GM23338 (cell line): Measurements from ENCODE around the gene TOP2A. TPM values are rescaled to one million over a fixed set of nuclear protein-coding genes. Genes with fewer than 3 reads are reported as not detected.

Source experiments
- ATAC-seq: fragments of 200-7000 bp; cut with Tn5 transposase; 3 replicates; pipeline ENCODE4 v1.9.1; 2020
- DNase-seq: peaks from one replicate; pipeline ENCODE4 v3.0.0-alpha.2; 2015; ENCODE audit warnings: low spot score
- H2AFZ ChIP-seq: fragments of 200-600 bp; sonication (generic); 2 replicates; pipeline ENCODE4 v1.8.0; 2016; ENCODE audit warnings: antibody characterized with exemption, mild to moderate bottlenecking, moderate library complexity
- H3F3A ChIP-seq: fragments of 200-600 bp; sonication (generic); replicated peaks from 2 replicates; pipeline ENCODE4 v1.8.0; 2017; ENCODE audit warnings: antibody characterized with exemption, mixed run types, low read depth
- H3K27ac ChIP-seq: fragments of 200-600 bp; sonication (generic); 2 replicates; pipeline ENCODE4 v1.6.1; 2016; ENCODE audit warnings: low read depth
- H3K27me3 ChIP-seq: fragments of 200-600 bp; sonication (generic); 2 replicates; pipeline ENCODE4 v1.8.0; 2016; ENCODE audit warnings: mild to moderate bottlenecking, mixed run types, moderate library complexity; ENCODE audit not compliant: insufficient read depth
- H3K36me3 ChIP-seq: fragments of 200-600 bp; sonication (generic); 2 replicates; pipeline ENCODE4 v1.8.0; 2016; ENCODE audit warnings: mild to moderate bottlenecking; ENCODE audit not compliant: insufficient read depth
- H3K4me1 ChIP-seq: fragments of 200-600 bp; sonication (generic); 2 replicates; pipeline ENCODE4 v1.8.0; 2016; ENCODE audit warnings: mild to moderate bottlenecking, moderate library complexity; ENCODE audit not compliant: insufficient read depth
- H3K4me2 ChIP-seq: fragments of 200-600 bp; sonication (generic); 2 replicates; pipeline ENCODE4 v1.7.1; 2017; ENCODE audit warnings: mixed run types
- H3K4me3 ChIP-seq: fragments of 200-600 bp; sonication (generic); 2 replicates; pipeline ENCODE4 v1.6.1; 2016; ENCODE audit warnings: mixed run types
- H3K79me2 ChIP-seq: fragments of 200-600 bp; sonication (generic); replicated peaks from 2 replicates; pipeline ENCODE4 v1.8.0; 2017; ENCODE audit warnings: mild to moderate bottlenecking; ENCODE audit not compliant: insufficient read depth
- H3K9me2 ChIP-seq: fragments of 200-600 bp; sonication (generic); 2 replicates; pipeline ENCODE4 v1.8.0; 2017; ENCODE audit not compliant: insufficient read depth
- H4K20me1 ChIP-seq: fragments of 200-600 bp; sonication (generic); replicated peaks from 2 replicates; pipeline ENCODE4 v1.8.0; 2017; ENCODE audit warnings: mild to moderate bottlenecking; ENCODE audit not compliant: insufficient read depth
- H3K27ac Mint-ChIP-seq: 2 replicates; pipeline ENCODE4 v1.8.0; 2020; ENCODE audit warnings: inconsistent platforms, mild to moderate bottlenecking, moderate library complexity, mixed read lengths
- H3K27me3 Mint-ChIP-seq: 3 replicates; pipeline ENCODE4 v1.8.0; 2022; ENCODE audit warnings: low read depth, mild to moderate bottlenecking, moderate library complexity, mixed read lengths, inconsistent platforms; ENCODE audit not compliant: insufficient read depth, poor library complexity
- H3K36me3 Mint-ChIP-seq: 3 replicates; pipeline ENCODE4 v1.8.0; 2021; ENCODE audit warnings: low read depth, mild to moderate bottlenecking, inconsistent platforms, moderate library complexity, mixed read lengths
- H3K4me1 Mint-ChIP-seq: 3 replicates; pipeline ENCODE4 v1.8.0; 2020; ENCODE audit warnings: mild to moderate bottlenecking, inconsistent platforms, mixed read lengths
- H3K4me3 Mint-ChIP-seq: 3 replicates; pipeline ENCODE4 v1.8.0; 2021; ENCODE audit warnings: moderate library complexity, mild to moderate bottlenecking, inconsistent platforms, mixed read lengths
- H3K9me3 Mint-ChIP-seq: 3 replicates; pipeline ENCODE4 v1.8.0; 2020; ENCODE audit warnings: moderate library complexity, mild to moderate bottlenecking, inconsistent platforms, mixed read lengths
- CREB1 ChIP-seq: fragments of 250-450 bp; sonication (Bioruptor Pico); IDR thresholded peaks from 2 replicates; pipeline ENCODE4 v1.5.0; 2020; ENCODE audit warnings: low read depth, mild to moderate bottlenecking, moderate library complexity
- CTCF ChIP-seq, 2 experiments: fragments of 200-600 bp in 1 of 2; sonication (generic) in 1 of 2; conservative IDR thresholded peaks; 2 replicates each; pipeline versions ENCODE4 v1.5.1 to v1.6.1; 2016 to 2017; ENCODE audit warnings: antibody characterized with exemption in 2 of 2, low read depth in 2 of 2, mild to moderate bottlenecking in 2 of 2, moderate library complexity in 1 of 2
- ETS1 ChIP-seq: IDR thresholded peaks from 2 replicates; pipeline ENCODE4 v1.6.1; 2016; ENCODE audit warnings: antibody characterized with exemption
- EZH2 ChIP-seq: fragments of 200-600 bp; sonication (generic); IDR thresholded peaks from one replicate; pipeline ENCODE4 v1.8.0; 2017; ENCODE audit warnings: antibody characterized with exemption, mild to moderate bottlenecking, low read depth; ENCODE audit not compliant: unreplicated experiment
- EZH2phosphoT487 ChIP-seq: fragments of 200-600 bp; sonication (generic); IDR thresholded peaks from one replicate; pipeline ENCODE4 v1.8.1; 2018; ENCODE audit warnings: antibody characterized with exemption; ENCODE audit not compliant: unreplicated experiment
- JUNB ChIP-seq: IDR thresholded peaks from one replicate; pipeline ENCODE4 v1.6.1; 2016; ENCODE audit warnings: antibody characterized with exemption; ENCODE audit not compliant: unreplicated experiment
- NANOG ChIP-seq: IDR thresholded peaks from 2 replicates; pipeline ENCODE4 v1.6.1; 2016; ENCODE audit warnings: antibody characterized with exemption, borderline replicate concordance
- POLR2AphosphoS5 ChIP-seq: IDR thresholded peaks from 2 replicates; pipeline ENCODE4 v1.6.1; 2016; ENCODE audit warnings: antibody characterized with exemption, low read depth
- REST ChIP-seq: IDR thresholded peaks from one replicate; pipeline ENCODE4 v1.6.1; 2018; ENCODE audit warnings: antibody characterized with exemption; ENCODE audit not compliant: unreplicated experiment
- STAT1 ChIP-seq: IDR thresholded peaks from one replicate; pipeline ENCODE4 v1.6.1; 2016; ENCODE audit warnings: antibody characterized with exemption; ENCODE audit not compliant: unreplicated experiment
- ZNF114 ChIP-seq: fragments of 250-450 bp; sonication (Bioruptor Pico); IDR thresholded peaks from 2 replicates; pipeline ENCODE4 v1.5.0; 2020; ENCODE audit warnings: mild to moderate bottlenecking, moderate library complexity
- ZNF331 ChIP-seq: fragments of 250-450 bp; sonication (Bioruptor Pico); IDR thresholded peaks from 2 replicates; pipeline ENCODE4 v1.5.0; 2020; ENCODE audit warnings: low read depth, mild to moderate bottlenecking, moderate library complexity
- ZNF462 ChIP-seq: fragments of 250-450 bp; sonication (Bioruptor Pico); IDR thresholded peaks from 2 replicates; pipeline ENCODE4 v1.5.0; 2020; ENCODE audit warnings: mild to moderate bottlenecking, moderate library complexity
- polyA plus RNA-seq: library from polyadenylated mRNA; unstranded; fragments of >200 nt; fragmentation: Nextera tagmentation; extraction: Ambion mirVana; gene quantifications from 2 replicates; pipeline ENCODE4 v1.2.1, GENCODE V29; 2016
- total RNA-seq: library from RNA; depleted of rRNA; stranded (reverse); fragments of >200 nt; shearing (Covaris generic); gene quantifications from 2 replicates; pipeline ENCODE4 v1.2.3, GENCODE V29; 2014

Gene TOP2A
- total and polyA plus RNA-seq, 2 experiments from 2014 or later, result 263 to 442 TPM

- Histone ChIP-seq H3F3A (peaks cover 7% of the 10 kb centered on the region; the same call in 1 of the 2 replicates), H3K4me2 (no peak overlapping the region), H4K20me1 (no peaks in the 10 kb centered on the region), H3K4me3 (no peak overlapping the region), H3K4me1 (peaks cover 37% of the 10 kb centered on the region), H3K9me2 (no peaks in the 10 kb centered on the region), H3K27me3 (peaks cover 10% of the 10 kb centered on the region), H3K79me2 (no peaks in the 10 kb centered on the region), H3K27ac (no peak overlapping the region), H3K36me3 (no peaks in the 10 kb centered on the region), H2AFZ (no peak overlapping the region)
- peaks cover 32% of the 10 kb centered on the region for H3K27me3 Mint-ChIP-seq
- no peak overlapping the region for H3K27ac Mint-ChIP-seq
- no peak for DNase-seq
- no peak overlapping the region for H3K4me3 Mint-ChIP-seq
- TF ChIP-seq JUNB, result no peak
- no peak for TF ChIP-seq ZNF462
- TF ChIP-seq CREB1 (CRISPR knock-in tag), result no peak
- no peak for TF ChIP-seq EZH2
- TF ChIP-seq EZH2phosphoT487, result no peak
- TF ChIP-seq NANOG, result no peak
- TF ChIP-seq POLR2AphosphoS5, result no peak
- no peak for TF ChIP-seq ZNF114 (CRISPR knock-in tag)
- no peak for TF ChIP-seq REST
- TF ChIP-seq ETS1, result no peak
- TF ChIP-seq CTCF (conservative IDR thresholded peaks at IDR 0.05; ENCODE audit: low read depth in 2 of 2), result no peak
- no peak for TF ChIP-seq ZNF331 (CRISPR knock-in tag)
- TF ChIP-seq STAT1, result no peak
- peaks cover 52% of the 10 kb centered on the region for H3K4me1 Mint-ChIP-seq
- H3K36me3 Mint-ChIP-seq, result peaks cover 26% of the 10 kb centered on the region
- no peak for ATAC-seq
- H3K9me3 Mint-ChIP-seq, result no peaks in the 10 kb centered on the region
These were observed 61.6 kb downstream of the TOP2A start for GRCh38 chr17:40355804-40356758.
